Panc1 (cell line): Measurements from ENCODE around the gene USP44.

Source experiments
- CTCF ChIP-seq: fragments of 450-650 bp; IDR thresholded peaks from 2 replicates; pipeline ENCODE4 v1.5.1; 2017; ENCODE audit warnings: mild to moderate bottlenecking
- POLR2AphosphoS5 ChIP-seq: IDR thresholded peaks from 2 replicates; pipeline ENCODE4 v1.6.1; 2012; ENCODE audit warnings: mild to moderate bottlenecking, low read depth, low read length, moderate library complexity
- SIN3A ChIP-seq: IDR thresholded peaks from 2 replicates; pipeline ENCODE4 v1.6.1; 2012; ENCODE audit warnings: low read depth, mild to moderate bottlenecking, low read length, moderate library complexity, borderline replicate concordance; ENCODE audit not compliant: insufficient read depth
- TCF7L2 ChIP-seq: IDR thresholded peaks from 2 replicates; pipeline ENCODE4 v1.6.1; 2011; ENCODE audit warnings: mild to moderate bottlenecking, low read depth, low read length, inconsistent platforms
- TF ChIP-seq, protein P1 (sequence below), 2 experiments: IDR thresholded peaks; 2 replicates each; pipeline ENCODE4 v1.6.1; 2011 to 2012; ENCODE audit warnings: low read depth in 2 of 2, control low read depth in 1 of 2, low read length in 1 of 2, mild to moderate bottlenecking in 1 of 2, moderate library complexity in 1 of 2; ENCODE audit not compliant: insufficient read depth in 1 of 2

GRCh38 chr12:95541436-95541835, 9.8 kb downstream of the USP44 start:
- no peak for TF ChIP-seq CTCF
- TF ChIP-seq, protein P1, sequence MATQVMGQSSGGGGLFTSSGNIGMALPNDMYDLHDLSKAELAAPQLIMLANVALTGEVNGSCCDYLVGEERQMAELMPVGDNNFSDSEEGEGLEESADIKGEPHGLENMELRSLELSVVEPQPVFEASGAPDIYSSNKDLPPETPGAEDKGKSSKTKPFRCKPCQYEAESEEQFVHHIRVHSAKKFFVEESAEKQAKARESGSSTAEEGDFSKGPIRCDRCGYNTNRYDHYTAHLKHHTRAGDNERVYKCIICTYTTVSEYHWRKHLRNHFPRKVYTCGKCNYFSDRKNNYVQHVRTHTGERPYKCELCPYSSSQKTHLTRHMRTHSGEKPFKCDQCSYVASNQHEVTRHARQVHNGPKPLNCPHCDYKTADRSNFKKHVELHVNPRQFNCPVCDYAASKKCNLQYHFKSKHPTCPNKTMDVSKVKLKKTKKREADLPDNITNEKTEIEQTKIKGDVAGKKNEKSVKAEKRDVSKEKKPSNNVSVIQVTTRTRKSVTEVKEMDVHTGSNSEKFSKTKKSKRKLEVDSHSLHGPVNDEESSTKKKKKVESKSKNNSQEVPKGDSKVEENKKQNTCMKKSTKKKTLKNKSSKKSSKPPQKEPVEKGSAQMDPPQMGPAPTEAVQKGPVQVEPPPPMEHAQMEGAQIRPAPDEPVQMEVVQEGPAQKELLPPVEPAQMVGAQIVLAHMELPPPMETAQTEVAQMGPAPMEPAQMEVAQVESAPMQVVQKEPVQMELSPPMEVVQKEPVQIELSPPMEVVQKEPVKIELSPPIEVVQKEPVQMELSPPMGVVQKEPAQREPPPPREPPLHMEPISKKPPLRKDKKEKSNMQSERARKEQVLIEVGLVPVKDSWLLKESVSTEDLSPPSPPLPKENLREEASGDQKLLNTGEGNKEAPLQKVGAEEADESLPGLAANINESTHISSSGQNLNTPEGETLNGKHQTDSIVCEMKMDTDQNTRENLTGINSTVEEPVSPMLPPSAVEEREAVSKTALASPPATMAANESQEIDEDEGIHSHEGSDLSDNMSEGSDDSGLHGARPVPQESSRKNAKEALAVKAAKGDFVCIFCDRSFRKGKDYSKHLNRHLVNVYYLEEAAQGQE (IDR thresholded peaks at IDR 0.05; ENCODE audit: insufficient read depth in 1 of 2, low read depth in 2 of 2, low read length in 1 of 2) = no peak
- TF ChIP-seq POLR2AphosphoS5 = no peak
- TF ChIP-seq TCF7L2 = no peak
- no peak for TF ChIP-seq SIN3A
